Activated T-cell treated with anti-CD3 and anti-CD28 coated beads, Interleukin-2, amount 50 U/mL, for 72 hours (primary cell): ENCODE data around the gene RPTOR. TPM values are rescaled to one million over a fixed set of nuclear protein-coding genes. Genes with fewer than 3 reads are reported as not detected.

Experiments
- ATAC-seq, 2 donors: fragments of 150-1000 bp; cut with Tn5 transposase; replicated peaks in 1 of 2; 2 replicates each; pipeline ENCODE4 v1.10.0; 2021; ENCODE audit warnings: moderate library complexity in 2 of 2, mild to moderate bottlenecking in 1 of 2
- DNase-seq, 2 donors: peaks; one replicate each; pipeline ENCODE4 v3.0.0; 2021 to 2022; ENCODE audit warnings: mixed read lengths in 1 of 2
- H3K27ac Mint-ChIP-seq: one replicate; pipeline ENCODE4 v1.8.0; 2022; ENCODE audit warnings: mild to moderate bottlenecking, moderate library complexity, mixed read lengths
- H3K27me3 Mint-ChIP-seq: one replicate; pipeline ENCODE4 v1.8.0; 2022; ENCODE audit warnings: low read depth, mixed read lengths
- H3K36me3 Mint-ChIP-seq, 2 donors: one replicate each; pipeline ENCODE4 v1.8.0; 2022; ENCODE audit warnings: mixed read lengths in 2 of 2, mild to moderate bottlenecking in 1 of 2; ENCODE audit not compliant: insufficient read depth in 2 of 2
- H3K4me1 Mint-ChIP-seq: one replicate; pipeline ENCODE4 v1.8.0; 2022; ENCODE audit warnings: low read depth, mixed read lengths
- H3K4me3 Mint-ChIP-seq, 2 donors: one replicate each; pipeline ENCODE4 v1.8.0; 2022; ENCODE audit warnings: mild to moderate bottlenecking in 2 of 2, mixed read lengths in 2 of 2, moderate library complexity in 2 of 2
- H3K9me3 Mint-ChIP-seq, 2 donors: one replicate each; pipeline ENCODE4 v1.8.0; 2022; ENCODE audit warnings: mixed read lengths in 2 of 2
- total RNA-seq, 2 donors: library from RNA; stranded (reverse); gene quantifications; one replicate each; pipeline ENCODE4 v1.2.3, GENCODE V29; 2022

Gene RPTOR
- total RNA-seq, 2 donors from 2014 or later = 50.8 to 62.0 TPM

DNA sequence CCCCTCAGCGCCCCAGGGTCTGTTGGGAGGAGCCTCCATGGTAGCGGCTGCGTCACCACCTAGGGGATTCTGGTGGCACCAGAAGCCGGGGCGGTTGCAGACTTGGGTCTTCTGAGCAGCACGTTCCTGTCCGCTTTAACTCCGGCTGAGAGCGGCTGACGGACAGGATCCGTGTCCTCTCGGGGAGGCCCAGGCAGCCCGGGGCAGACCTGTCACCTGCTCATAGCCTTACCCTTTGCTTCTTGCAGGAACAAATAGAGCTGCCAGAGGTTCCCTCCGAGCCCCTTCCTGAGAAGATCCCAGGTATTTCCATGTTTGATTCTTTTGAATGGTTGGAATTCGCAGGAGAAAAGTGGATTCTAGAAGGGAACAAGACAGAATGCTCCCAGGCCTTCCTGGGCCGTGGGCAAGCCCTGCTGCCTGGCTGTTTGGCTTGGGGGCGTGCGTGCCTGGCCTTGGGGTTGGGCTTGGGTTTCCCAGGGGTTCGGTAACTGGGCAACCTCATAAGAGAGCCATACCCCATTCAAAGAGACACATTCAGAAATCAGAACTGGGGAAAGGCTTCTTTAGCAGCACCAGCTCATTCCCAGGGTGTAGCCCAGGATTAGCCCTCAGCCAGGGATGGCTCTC is 453.6 kb downstream of the RPTOR start:
- ATAC-seq (no peak), DNase-seq (no peak)
- no peaks in the 10 kb centered on the region for H3K9me3 Mint-ChIP-seq
- peaks cover 9% of the 10 kb centered on the region for H3K27me3 Mint-ChIP-seq
- H3K4me3 Mint-ChIP-seq = no peak overlapping the region
- no peak overlapping the region for H3K27ac Mint-ChIP-seq
- peaks cover 2 to 3% of the 10 kb centered on the region in 2 donors for H3K36me3 Mint-ChIP-seq
- H3K4me1 Mint-ChIP-seq = peaks cover 13% of the 10 kb centered on the region

DNA sequence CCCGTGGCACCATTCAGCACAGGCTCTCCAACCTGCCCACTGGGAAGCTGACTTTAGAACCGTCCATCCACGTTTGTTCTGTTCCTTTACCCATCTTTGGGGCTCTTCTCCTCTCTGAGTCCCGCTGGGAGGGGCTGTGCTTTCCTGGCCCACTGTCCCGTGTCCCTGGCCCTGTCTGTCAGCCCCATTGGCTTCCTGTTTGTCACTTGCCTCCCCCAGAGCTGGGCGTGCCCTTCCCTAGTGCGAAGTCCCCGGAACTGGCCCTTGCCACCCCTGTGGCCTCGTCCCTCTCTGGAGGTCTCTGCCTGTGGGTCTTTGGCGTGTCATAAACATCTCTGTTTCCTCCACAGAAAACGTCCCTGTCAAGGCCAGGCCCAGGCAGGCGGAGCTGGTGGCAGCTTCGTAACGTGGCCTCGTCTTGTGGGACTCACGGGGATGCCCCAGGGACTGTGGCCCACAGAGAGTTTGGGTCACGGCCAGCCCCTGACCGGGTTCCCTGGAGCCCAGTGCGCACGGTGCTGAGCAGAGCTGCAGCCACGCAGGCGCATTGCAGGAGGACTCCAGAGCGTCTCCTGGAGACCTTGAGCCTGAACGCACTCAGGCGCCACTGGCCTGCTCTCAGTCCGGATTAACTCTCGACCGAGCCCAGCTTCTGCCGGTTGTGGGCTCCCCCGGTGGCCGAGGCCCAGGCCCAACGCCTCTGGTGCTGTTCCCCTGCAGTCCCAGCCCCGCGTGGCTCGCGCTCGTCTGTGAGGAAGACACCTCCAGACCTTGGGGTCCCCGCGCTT is 454.3 kb downstream of the RPTOR start:
- Mint-ChIP-seq H3K36me3 (peaks cover 2 to 3% of the 10 kb centered on the region in 2 donors), H3K9me3 (no peaks in the 10 kb centered on the region), H3K27ac (no peak overlapping the region), H3K27me3 (peaks cover 16% of the 10 kb centered on the region), H3K4me3 (no peak overlapping the region), H3K4me1 (peaks cover 13% of the 10 kb centered on the region)
- DNase-seq (no peak), ATAC-seq (no peak)

DNA sequence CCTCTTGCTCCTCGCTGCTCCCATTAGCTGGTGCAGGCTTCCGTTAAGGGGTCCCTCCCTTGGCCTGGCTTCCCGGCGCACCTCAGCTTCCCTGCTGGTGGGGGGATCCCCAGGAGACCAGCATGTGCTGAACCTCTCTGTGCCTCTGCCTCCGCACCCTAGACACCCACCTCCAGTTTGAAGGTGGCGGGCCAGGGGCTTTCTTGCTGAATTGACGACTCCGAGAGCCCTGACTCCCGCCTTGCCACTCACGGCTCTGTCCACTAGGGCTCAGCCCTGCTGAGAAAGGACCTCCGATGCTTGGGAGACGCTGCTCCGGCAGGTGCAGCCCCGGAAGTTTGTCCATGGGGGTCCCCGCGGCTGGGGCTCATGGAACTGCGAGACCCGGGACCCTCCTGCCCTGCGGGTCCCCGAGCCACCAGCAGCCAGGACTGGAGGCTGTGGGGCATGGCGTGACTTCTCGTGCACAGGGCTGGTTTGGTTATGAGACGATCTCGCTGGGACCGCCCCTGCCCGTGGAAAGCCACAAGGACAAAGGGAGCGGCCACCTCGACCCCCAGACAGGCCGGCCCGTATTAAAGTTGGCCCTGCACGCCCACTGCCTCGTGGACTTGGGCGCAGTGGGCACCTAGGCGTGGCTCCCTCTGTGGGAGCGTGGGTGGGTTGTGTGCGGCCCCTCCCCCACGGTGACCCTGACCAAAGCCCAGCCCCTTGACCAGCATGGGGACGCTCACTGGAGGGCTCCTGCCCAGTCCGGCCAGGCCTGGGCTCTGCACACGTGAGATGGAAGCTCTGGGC is 455.1 kb downstream of the RPTOR start:
- Mint-ChIP-seq H3K4me3 (no peak overlapping the region), H3K36me3 (peaks cover 2 to 3% of the 10 kb centered on the region in 2 donors), H3K9me3 (no peaks in the 10 kb centered on the region), H3K4me1 (peaks cover 17% of the 10 kb centered on the region), H3K27me3 (peaks cover 19% of the 10 kb centered on the region), H3K27ac (no peak overlapping the region)
- DNase-seq = no peak
- ATAC-seq = no peak

DNA sequence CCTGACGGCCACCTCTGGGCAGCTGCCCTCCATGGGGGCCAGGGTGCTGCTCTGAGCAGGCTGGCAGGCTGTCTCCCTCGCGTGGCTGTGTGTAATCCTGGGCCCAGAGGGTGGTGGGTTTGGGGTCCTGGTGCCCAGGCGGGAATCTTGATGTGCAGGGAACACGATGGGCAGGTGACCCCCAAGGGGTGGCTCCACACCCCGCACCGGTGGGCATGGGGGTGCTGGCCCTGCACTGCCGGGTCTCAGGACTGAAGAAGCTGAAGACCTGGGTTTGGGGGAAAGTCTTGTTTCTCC is 455.6 kb downstream of the RPTOR start:
- H3K27ac Mint-ChIP-seq = no peak overlapping the region
- H3K36me3 Mint-ChIP-seq = peaks cover 2 to 3% of the 10 kb centered on the region in 2 donors
- ATAC-seq = no peak
- H3K4me1 Mint-ChIP-seq = peaks cover 21% of the 10 kb centered on the region
- peaks cover 24% of the 10 kb centered on the region for H3K27me3 Mint-ChIP-seq
- H3K9me3 Mint-ChIP-seq = no peaks in the 10 kb centered on the region
- no peak overlapping the region for H3K4me3 Mint-ChIP-seq
- no peak for DNase-seq

DNA sequence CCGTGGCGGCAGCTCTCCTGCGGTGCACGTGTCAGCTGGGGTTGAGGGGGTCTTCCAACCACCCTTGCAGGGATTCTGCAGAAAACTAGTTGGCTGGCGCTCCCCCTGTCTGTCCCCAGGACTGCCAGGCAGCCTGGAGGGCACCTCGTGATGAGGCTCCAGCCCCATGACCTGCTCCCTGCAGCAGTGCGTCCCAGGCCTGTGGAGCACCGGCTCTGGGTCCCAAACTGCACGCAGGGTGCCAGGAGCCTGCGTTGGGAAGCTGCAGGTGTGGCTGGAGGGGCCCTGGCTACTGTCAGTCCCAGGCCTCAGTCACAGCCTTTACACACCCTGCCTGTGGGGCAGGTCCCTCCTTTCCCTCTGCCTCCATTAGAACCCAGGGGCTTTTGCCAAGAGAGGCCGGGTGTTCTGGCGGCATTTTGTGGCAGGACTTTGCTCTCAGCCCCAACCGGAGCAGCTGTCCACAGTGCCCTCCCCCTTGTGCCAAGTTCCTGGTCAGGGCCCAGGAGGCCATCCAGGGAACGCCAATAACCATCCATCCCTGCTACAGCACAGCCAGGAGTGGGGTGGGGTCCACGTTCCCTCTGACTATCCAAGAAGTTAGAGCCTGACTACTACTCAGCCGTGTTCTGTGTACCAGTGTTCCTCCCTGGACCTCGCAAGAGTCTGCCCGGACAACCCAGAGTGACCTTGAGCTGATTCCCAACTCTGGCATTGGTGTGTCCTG is 456.2 kb downstream of the RPTOR start:
- DNase-seq (no peak), ATAC-seq (no peak)
- Mint-ChIP-seq H3K4me3 (no peak overlapping the region), H3K9me3 (no peaks in the 10 kb centered on the region), H3K4me1 (peaks cover 21% of the 10 kb centered on the region), H3K27me3 (peaks cover 24% of the 10 kb centered on the region), H3K27ac (no peak overlapping the region), H3K36me3 (peaks cover 2 to 3% of the 10 kb centered on the region in 2 donors)

DNA sequence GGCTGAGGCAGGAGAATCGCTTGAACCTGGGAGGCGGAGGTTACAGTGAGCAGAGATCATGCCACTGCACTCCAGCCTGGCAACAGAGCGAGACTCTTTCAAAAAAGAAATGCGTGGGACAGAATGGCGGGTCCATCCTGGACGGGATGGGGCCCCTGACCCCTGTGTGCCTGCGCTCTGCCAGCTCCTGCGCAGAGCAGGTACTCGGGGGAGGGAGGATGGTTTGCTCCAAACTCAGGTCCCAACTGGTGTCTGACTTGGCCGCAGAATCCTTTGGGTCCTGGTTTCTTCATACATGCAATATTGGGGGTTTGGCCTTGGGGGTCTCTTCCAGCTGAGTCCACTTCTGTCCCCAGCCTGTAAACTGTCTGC is 457.4 kb downstream of the RPTOR start:
- H3K4me3 Mint-ChIP-seq = no peak overlapping the region
- no peaks in the 10 kb centered on the region for H3K9me3 Mint-ChIP-seq
- H3K27me3 Mint-ChIP-seq = peaks cover 24% of the 10 kb centered on the region
- ATAC-seq = no peak
- H3K4me1 Mint-ChIP-seq = peaks cover 21% of the 10 kb centered on the region
- DNase-seq = no peak
- no peak overlapping the region for H3K27ac Mint-ChIP-seq
- H3K36me3 Mint-ChIP-seq = peaks cover 2 to 3% of the 10 kb centered on the region in 2 donors

DNA sequence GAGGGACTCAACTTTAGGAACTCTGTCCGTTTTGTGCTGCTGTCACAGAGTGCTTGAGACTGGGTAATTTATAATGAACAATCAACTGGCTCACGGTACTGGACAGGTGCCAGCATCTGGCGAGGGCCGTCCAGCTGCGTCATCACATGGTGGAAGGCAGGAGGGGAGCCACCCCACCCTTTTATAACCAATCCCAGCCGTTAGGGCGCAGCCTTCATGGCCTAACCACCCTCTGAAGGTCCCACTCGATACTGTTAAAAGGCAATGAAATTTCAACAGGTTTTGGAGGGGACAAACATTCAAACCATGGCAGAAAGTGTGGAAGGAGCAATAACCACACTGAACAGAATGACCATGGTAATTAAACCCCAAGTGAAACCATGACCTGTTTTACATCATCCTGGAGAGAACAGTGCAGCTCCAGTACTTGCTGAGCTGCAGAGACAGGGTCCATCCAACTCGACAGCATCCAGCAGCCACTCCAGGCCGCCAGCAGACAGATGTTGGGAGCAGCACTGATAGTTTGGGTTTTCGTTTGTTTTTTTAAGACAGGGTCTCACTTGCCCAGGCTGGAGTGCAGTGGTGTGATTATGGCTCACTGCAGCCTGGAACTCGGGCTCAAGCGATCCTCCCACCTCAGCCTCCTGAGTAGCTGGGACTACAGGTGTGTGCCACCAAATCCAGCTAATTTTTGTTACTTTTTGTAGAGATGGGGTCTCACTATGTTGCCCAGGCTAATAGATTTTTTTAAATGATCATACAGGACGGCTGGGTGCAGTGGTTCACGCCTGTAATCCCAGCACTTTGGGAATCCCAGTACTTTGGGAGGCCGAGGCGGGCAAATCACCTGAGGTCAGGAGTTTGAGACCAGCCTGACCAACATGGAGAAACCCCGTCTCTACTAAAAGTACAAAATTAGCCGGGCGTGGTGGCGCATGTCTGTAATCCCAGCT is 458.0 kb downstream of the RPTOR start:
- DNase-seq (no peak), ATAC-seq (no peak)
- peaks cover 24% of the 10 kb centered on the region for H3K27me3 Mint-ChIP-seq
- H3K4me1 Mint-ChIP-seq = peaks cover 21% of the 10 kb centered on the region
- H3K9me3 Mint-ChIP-seq = no peaks in the 10 kb centered on the region
- H3K36me3 Mint-ChIP-seq = peaks cover 2 to 3% of the 10 kb centered on the region in 2 donors
- H3K27ac Mint-ChIP-seq = no peak overlapping the region
- H3K4me3 Mint-ChIP-seq = peak overlapping the region; percentile 46 to 58

DNA sequence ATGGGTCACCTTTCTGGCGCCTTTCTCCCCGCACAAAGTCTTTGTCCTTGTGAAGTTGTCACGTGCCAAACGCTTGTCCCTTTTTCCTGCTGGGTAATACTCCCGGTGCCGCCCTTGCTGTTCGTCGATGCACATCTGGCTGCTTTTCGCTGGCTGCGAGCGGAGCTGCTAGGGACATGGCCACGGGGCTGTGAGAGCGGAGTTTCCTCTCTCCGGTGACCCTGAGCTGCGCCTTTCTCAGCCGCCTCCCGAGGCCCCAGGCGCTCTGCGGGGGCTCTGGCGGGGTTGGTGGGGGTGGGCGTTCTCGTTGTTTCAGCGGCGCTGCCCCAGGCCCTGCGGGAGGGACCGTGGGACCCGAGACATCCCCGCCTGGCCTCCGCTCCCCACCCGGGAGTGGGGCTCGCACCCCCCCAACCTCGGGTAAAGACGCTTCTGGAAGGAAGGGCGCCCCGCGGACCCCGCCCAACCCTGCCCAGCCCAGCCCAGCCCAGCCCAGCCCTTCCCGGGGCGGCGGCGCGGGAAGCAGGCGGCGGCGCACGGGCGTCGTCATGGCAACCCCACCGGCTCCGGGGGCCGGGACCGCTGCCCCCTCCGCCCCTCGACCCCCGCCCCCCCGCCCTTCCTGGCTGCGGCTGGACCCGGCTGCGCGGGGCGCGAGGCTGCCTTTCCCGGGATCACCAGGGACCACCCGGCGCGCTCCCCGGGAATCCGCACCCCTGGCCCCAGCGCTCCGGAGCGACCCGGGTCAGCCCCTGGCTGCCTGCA is 459.3 kb downstream of the RPTOR start:
- Mint-ChIP-seq H3K27me3 (peaks cover 24% of the 10 kb centered on the region), H3K9me3 (no peaks in the 10 kb centered on the region), H3K36me3 (peaks cover 0 to under 1% of the 10 kb centered on the region in 2 donors), H3K4me3 (peak overlapping the region in 1 of 2 donors; percentile 80), H3K27ac (no peak overlapping the region), H3K4me1 (peaks cover 21% of the 10 kb centered on the region)
- peak; percentile 14 to 20 for ATAC-seq
- DNase-seq = no peak

DNA sequence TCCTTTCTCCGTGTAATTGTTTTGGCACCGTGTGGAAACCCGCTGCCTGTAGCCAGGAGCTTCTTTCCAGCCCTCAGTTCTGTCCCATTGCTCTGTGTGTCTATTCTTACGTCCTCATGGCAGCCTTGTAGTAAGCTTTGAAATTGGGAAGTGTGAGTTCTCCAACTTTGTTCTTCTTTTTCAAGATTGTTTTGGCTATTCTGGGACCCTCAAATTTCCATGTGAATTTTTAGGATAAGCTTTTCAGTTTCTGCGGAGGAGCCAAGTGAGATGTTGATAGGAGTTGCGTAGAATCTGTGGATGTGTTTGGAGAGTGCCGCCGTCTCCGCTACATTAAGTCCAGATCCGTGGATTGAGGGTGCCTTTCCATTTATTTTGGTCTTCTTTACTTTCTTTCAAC is 462.3 kb downstream of the RPTOR start:
- Mint-ChIP-seq H3K4me3 (no peak overlapping the region), H3K27ac (no peak overlapping the region), H3K27me3 (peaks cover 24% of the 10 kb centered on the region), H3K4me1 (peaks cover 21% of the 10 kb centered on the region), H3K36me3 (peaks cover 5 to 6% of the 10 kb centered on the region in 2 donors), H3K9me3 (peaks cover 5 to 6% of the 10 kb centered on the region in 2 donors)
- ATAC-seq = no peak
- DNase-seq = no peak

DNA sequence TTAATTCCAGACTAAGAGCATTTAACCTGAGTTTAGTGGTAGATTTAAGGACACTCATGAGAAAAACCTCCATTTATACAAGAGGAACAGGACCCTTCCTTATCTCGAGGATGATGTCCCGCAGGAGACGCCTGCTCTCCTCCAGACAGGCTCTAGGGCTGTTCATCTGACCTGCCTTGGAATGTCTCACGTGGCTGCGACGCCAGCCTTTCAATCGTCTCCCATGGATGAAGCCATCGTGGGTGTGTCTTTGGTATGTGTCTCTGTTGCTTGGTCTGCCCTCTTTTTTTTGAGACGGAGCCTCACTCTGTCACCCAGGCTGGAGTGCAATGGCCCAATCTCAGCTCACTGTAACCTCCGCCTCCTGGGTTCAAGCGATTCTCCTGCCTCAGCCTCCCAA is 463.5 kb downstream of the RPTOR start:
- Mint-ChIP-seq H3K4me1 (peaks cover 13% of the 10 kb centered on the region), H3K27ac (no peak overlapping the region), H3K9me3 (peaks cover 5 to 7% of the 10 kb centered on the region in 2 donors), H3K36me3 (peaks cover 5 to 6% of the 10 kb centered on the region in 2 donors), H3K27me3 (peaks cover 15% of the 10 kb centered on the region), H3K4me3 (no peak overlapping the region)
- DNase-seq (no peak), ATAC-seq (no peak)

DNA sequence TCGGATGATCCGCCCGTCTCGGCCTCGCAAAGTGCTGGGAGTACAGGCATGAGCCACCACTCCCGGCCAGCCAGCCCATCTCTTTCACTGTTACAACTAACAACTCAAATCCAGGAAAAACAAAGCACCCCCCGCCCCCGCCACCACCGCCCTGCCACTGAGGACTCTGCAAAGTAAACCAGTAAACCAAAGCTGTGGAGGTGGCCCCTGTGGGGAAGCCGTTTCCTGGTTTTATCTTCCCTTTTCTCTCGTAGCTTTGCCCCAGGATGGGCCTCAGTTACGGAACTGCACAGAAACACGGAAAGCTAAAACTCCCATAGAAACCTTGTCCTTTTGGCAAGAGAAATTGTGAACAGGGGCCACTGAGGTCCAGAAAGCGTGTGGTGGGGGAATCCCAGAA is 464.5 kb downstream of the RPTOR start:
- Mint-ChIP-seq H3K4me1 (peaks cover 7% of the 10 kb centered on the region), H3K9me3 (peaks cover 5 to 7% of the 10 kb centered on the region in 2 donors)

More for the DNA sequence above, 464.5 kb downstream of the RPTOR start:
- no peak overlapping the region for H3K4me3 Mint-ChIP-seq
- no peak overlapping the region for H3K27ac Mint-ChIP-seq
- ATAC-seq (no peak), DNase-seq (no peak)
- peaks cover 5 to 6% of the 10 kb centered on the region in 2 donors for H3K36me3 Mint-ChIP-seq
- peaks cover 8% of the 10 kb centered on the region for H3K27me3 Mint-ChIP-seq
